Keratinocyte (primary cell): Measurements from ENCODE around the gene CTSA. TPM values are rescaled to one million over a fixed set of nuclear protein-coding genes. Genes with fewer than 3 reads are reported as not detected.
A peak's percentile ranks its signal among the peaks of the same experiment; 100 is the strongest.

ENCODE experiments used
- DNase-seq: peaks from one replicate; pipeline ENCODE4 v3.0.0-alpha.2; 2011; ENCODE audit warnings: low read depth, missing footprints, low spot score
- FAIRE-seq: peaks from 2 replicates; lab custom pipeline; 2011; peaks lifted over from hg19 to GRCh38; lab: Jason Lieb, UNC
- H2AFZ ChIP-seq: 2 replicates; pipeline ENCODE4 v1.6.0; 2012; ENCODE audit warnings: low read length, control low read depth, inconsistent platforms; ENCODE audit not compliant: control insufficient read depth
- H3K27ac ChIP-seq: 2 replicates; pipeline ENCODE4 v1.5.1; 2011; ENCODE audit warnings: low read length; ENCODE audit not compliant: control insufficient read depth, insufficient read depth
- H3K27me3 ChIP-seq: 3 replicates; pipeline ENCODE4 v1.6.0; 2011; ENCODE audit warnings: low read length; ENCODE audit not compliant: control insufficient read depth, insufficient read depth; ENCODE audit errors: extremely low read depth
- H3K36me3 ChIP-seq, 2 experiments: 2 replicates in 1 of 2; 3 replicates in 1 of 2; pipeline ENCODE4 v1.5.1; 2011; ENCODE audit warnings: low read length in 2 of 2, mild to moderate bottlenecking in 1 of 2; ENCODE audit not compliant: control insufficient read depth in 2 of 2, insufficient read depth in 2 of 2; ENCODE audit errors: extremely low read depth in 1 of 2
- H3K4me1 ChIP-seq: 3 replicates; pipeline ENCODE4 v1.5.1; 2011; ENCODE audit warnings: low read length; ENCODE audit not compliant: control insufficient read depth, insufficient read depth; ENCODE audit errors: extremely low read depth
- H3K4me2 ChIP-seq: 3 replicates; pipeline ENCODE4 v1.6.0; 2011; ENCODE audit warnings: low read depth, low read length; ENCODE audit not compliant: control insufficient read depth, insufficient read depth; ENCODE audit errors: extremely low read depth
- H3K4me3 ChIP-seq, 3 experiments: fragments of 200-600 bp in 1 of 3; sonication (generic) in 1 of 3; 2 replicates in 2 of 3; 3 replicates in 1 of 3; pipeline ENCODE4 v1.5.1; 2011 to 2016; ENCODE audit warnings: low read length in 3 of 3, mild to moderate bottlenecking in 3 of 3, control low read depth in 2 of 3, inconsistent platforms in 1 of 3, low read depth in 1 of 3, mixed read lengths in 1 of 3, mixed run types in 1 of 3, moderate library complexity in 1 of 3; ENCODE audit not compliant: control insufficient read depth in 2 of 3, insufficient read depth in 2 of 3; ENCODE audit errors: extremely low read depth in 1 of 3
- H3K79me2 ChIP-seq: 2 replicates; pipeline ENCODE4 v1.6.0; 2012; ENCODE audit warnings: low read length; ENCODE audit not compliant: control insufficient read depth, insufficient read depth
- H3K9ac ChIP-seq: 3 replicates; pipeline ENCODE4 v1.6.0; 2011; ENCODE audit warnings: low read length; ENCODE audit not compliant: control insufficient read depth, insufficient read depth; ENCODE audit errors: extremely low read depth
- H3K9me1 ChIP-seq: 3 replicates; pipeline ENCODE4 v1.6.0; 2011; ENCODE audit warnings: low read length; ENCODE audit not compliant: control insufficient read depth, insufficient read depth; ENCODE audit errors: extremely low read depth
- H3K9me3 ChIP-seq: 2 replicates; pipeline ENCODE4 v1.5.1; 2012; ENCODE audit warnings: low read depth, low read length; ENCODE audit not compliant: control insufficient read depth
- H4K20me1 ChIP-seq: 3 replicates; pipeline ENCODE4 v1.6.0; 2011; ENCODE audit warnings: low read length; ENCODE audit not compliant: control insufficient read depth, insufficient read depth; ENCODE audit errors: extremely low read depth
- CTCF ChIP-seq, 3 experiments: IDR thresholded peaks in 1 of 3; conservative IDR thresholded peaks in 1 of 3; optimal IDR thresholded peaks in 1 of 3; 2 replicates in 2 of 3; 3 replicates in 1 of 3; pipeline versions ENCODE3 to v1.5.1; 2011; ENCODE audit warnings: low read length in 3 of 3, mild to moderate bottlenecking in 3 of 3, moderate library complexity in 2 of 3, control low read depth in 1 of 3, inconsistent platforms in 1 of 3; ENCODE audit not compliant: insufficient read depth in 2 of 3; ENCODE audit errors: extremely low read depth in 1 of 3
- EZH2 ChIP-seq: IDR thresholded peaks from one replicate; pipeline ENCODE4 v1.6.1; 2012; ENCODE audit warnings: inconsistent platforms, mild to moderate bottlenecking, low read length, moderate library complexity
- dilution Hi-C: fragments of 300-500 bp; cut with MboI; formaldehyde crosslinking; loops from one replicate; pipeline ENCODE4 v1.7.0; 2020; ENCODE audit warnings: low sequenced_read_pairs; ENCODE audit not compliant: extremely low pct_ligation_motif_present
- polyA plus RNA-seq, 5 experiments: library from polyadenylated mRNA; depleted of rRNA in 3 of 5; stranded (reverse) in 3 of 5; stranded (forward) in 1 of 5; unstranded in 1 of 5; fragments of >200 nt; gene quantifications; 1 replicate in 1 of 5; 2 replicates in 3 of 5; 3 replicates in 1 of 5; pipeline versions ENCODE4 v1.2.1 to v1.2.3, GENCODE V29; 2011 to 2012; ENCODE audit warnings: missing spikeins in 2 of 5, low read depth in 1 of 5, low replicate concordance in 1 of 5

The CTSA gene
- polyA plus RNA-seq, 1 donor (not counting 4 experiments of a cell fraction or from before 2014, with no cell fraction given) = 38.6 TPM

DNA sequence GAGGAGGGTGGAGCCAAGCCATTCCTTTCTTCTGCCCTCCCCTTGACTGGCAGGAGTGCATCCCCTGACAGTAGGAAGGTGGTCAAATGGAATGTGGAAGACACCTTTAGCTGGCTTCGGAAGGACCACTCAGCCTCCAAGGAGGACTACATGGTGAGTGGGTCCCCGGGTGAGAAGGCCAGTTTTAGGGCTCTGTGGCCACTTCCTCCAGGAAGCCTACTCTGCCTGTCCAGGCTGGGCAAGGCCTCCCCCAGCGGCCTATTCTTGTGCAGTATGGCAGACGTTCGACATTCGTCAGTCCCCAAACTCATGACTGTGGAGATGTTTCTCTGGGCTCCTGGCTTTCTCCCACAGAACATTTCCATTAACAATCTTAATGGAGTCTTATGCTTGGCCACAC lies 52.5 kb downstream of the CTSA start:
- peaks cover 16% of the 10 kb centered on the region for H3K4me1 ChIP-seq

DNA sequence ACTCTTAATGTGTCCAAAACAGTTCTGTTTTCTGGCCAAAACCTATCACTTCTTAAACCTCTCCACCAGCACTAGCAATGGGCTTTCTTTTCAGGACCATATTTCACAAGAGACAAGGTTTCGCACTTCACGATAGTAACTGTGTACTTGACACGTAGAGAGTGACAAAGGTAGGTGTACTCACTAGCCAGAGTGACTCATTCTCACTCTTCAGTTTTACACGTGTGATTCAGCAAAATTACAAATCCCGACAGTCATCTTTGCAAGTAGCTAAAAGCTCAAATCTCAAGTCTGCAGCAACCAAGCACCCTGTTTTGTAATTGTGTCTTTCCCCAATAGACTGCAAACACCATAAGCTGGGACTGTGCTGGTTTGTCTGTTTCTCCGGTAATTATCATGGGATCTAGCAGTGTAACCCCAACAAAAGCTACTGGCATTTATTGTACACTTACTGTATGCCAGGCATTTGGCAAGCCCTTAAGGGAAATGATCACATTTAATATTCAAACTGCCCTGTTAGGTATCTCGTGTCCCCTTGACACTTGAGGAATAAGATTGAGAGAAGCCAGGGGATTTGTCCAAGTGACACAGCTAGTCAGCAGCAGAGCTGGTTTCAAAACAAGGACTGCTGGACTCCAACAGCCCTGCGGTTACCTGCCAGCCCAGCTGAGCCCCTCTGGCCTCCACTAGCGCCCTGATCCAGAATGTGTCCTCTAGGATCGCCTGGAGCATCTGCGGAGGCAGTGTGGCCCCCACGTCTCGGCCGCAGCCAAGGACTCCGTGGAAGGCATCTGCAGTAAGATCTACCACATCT lies 53.2 kb downstream of the CTSA start:
- Histone ChIP-seq H3K27me3 (no peaks in the 10 kb centered on the region), H3K27ac (peak overlapping the region; percentile 40), H3K4me1 (peaks cover 16% of the 10 kb centered on the region), H3K9me1 (no peaks in the 10 kb centered on the region), H2AFZ (no peak overlapping the region), H3K4me2 (peak overlapping the region; percentile 6), H3K9ac (peak overlapping the region; percentile 11), H3K79me2 (no peaks in the 10 kb centered on the region), H4K20me1 (no peaks in the 10 kb centered on the region), H3K36me3 (peaks cover 50 to 58% of the 10 kb centered on the region in 2 experiments), H3K4me3 (no peak overlapping the region), H3K9me3 (no peaks in the 10 kb centered on the region)
- dilution Hi-C loops = no loop called here
- FAIRE-seq (peak; percentile 20), DNase-seq (no peak)
- TF ChIP-seq EZH2 (no peak), CTCF (optimal IDR thresholded peaks at IDR 0.05 in 1 of 3, IDR thresholded peaks at IDR 0.05 in 1 of 3, conservative IDR thresholded peaks at IDR 0.05 in 1 of 3; ENCODE audit: extremely low read depth in 1 of 3, insufficient read depth in 2 of 3, low read length in 3 of 3) (no peak)

More for the DNA sequence above, 52.5 kb downstream of the CTSA start:
- DNase-seq (no peak), FAIRE-seq (no peak)
- Histone ChIP-seq H3K79me2 (no peaks in the 10 kb centered on the region), H3K4me2 (peak overlapping the region; percentile 6), H3K27ac (peak overlapping the region; percentile 34), H3K27me3 (no peaks in the 10 kb centered on the region), H3K36me3 (peaks cover 52 to 54% of the 10 kb centered on the region in 2 experiments), H3K9ac (no peak overlapping the region), H3K9me3 (no peaks in the 10 kb centered on the region), H3K9me1 (no peaks in the 10 kb centered on the region), H3K4me3 (no peak overlapping the region), H2AFZ (no peak overlapping the region), H4K20me1 (no peaks in the 10 kb centered on the region)
- dilution Hi-C loops = no loop called here
- TF ChIP-seq CTCF (optimal IDR thresholded peaks at IDR 0.05 in 1 of 3, IDR thresholded peaks at IDR 0.05 in 1 of 3, conservative IDR thresholded peaks at IDR 0.05 in 1 of 3; ENCODE audit: extremely low read depth in 1 of 3, insufficient read depth in 2 of 3, low read length in 3 of 3) (no peak), EZH2 (no peak)
